ENCODE measurements around the gene GPM6B.

The GPM6B gene

DNA sequence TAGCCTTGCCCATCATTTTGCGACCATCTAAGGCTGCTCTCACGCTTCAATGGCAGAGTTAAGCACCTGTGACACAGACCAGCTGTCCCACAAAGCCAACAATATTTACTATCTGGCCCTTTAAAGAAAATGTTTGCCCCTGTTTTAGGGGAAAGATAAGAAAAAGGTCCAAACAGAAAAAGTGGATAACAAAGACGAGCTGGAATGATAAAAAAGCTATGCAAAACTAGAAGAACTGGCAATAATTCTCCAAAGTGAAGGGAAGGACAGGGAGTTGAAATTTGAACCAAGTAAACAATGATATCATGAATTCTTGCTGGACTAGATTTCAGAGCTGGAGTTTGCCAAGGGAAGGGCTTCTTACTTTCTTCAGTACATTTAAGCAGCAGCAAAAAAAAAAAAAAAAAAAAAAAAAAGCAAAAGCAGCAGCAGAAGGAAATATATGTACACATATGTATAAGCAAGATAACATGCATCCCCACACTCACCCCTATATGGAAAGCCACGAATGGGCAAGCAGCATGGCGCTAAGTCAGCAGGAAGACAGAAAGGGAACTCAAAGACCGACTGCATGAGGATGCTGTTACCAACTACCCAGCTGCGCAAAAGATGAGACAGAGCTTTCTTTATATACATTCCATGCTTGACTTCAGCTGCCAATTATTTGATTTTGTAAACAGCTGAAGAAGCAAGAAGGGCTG lies 94.9 kb downstream of the GPM6B start:
- DNase-seq: no peak

DNA sequence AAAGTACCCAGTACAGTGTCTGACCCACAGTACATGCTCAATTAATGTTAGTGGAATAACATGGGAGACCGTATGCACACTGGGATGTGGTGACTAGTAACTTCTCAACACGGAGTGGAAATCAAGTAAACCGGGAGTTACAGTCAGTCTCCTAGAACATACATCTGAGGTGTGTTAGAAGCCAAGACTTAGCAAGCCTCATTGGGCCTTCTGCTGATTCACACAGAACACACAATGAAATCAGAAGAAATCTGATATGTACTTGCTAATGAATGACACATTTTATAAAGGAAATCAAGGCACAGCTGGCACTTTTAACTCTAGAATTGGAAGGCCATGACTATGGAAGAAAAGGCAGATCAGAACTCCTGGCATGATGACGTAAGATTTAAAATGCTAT lies 95.5 kb downstream of the GPM6B start:
- DNase-seq: no peak

Data from inflammatory macrophage (primary cell).